ENCODE results near the gene MYCN. TPM values are rescaled to one million over a fixed set of nuclear protein-coding genes. Genes with fewer than 3 reads are reported as not detected.

The MYCN gene
- polyA plus RNA-seq, 3 donors, result not detected

- peaks cover 0 to 2% of the 10 kb centered on the region in 2 donors for H3K27me3 ChIP-seq (ENCODE audit: control insufficient read depth in 2 of 2, insufficient read depth in 2 of 2, low read length in 2 of 2)
- peaks cover 1 to 8% (median 2%) of the 10 kb centered on the region in 3 donors for H3K27me3 Mint-ChIP-seq (ENCODE audit: low read depth in 3 of 3)
- no peak overlapping the region for H3K4me3 ChIP-seq (replicated peaks in 1 of 3; ENCODE audit: low read depth in 2 of 3, low read length in 3 of 3)
- H3K27ac ChIP-seq (ENCODE audit: low read depth in 1 of 2, low read length in 2 of 2), result no peak overlapping the region
- H3K4me1 ChIP-seq (ENCODE audit: control insufficient read depth in 1 of 2, insufficient read depth in 2 of 2, low read length in 2 of 2), result no peaks in the 10 kb centered on the region
- no peaks in the 10 kb centered on the region for H3K9me3 ChIP-seq (replicated peaks in 1 of 2; ENCODE audit: control insufficient read depth in 1 of 2, insufficient read depth in 1 of 2, low read length in 2 of 2)
- TF ChIP-seq CTCF (IDR thresholded peaks at IDR 0.05), result no peak
- intact Hi-C loops (cut with micrococcal nuclease), result no loop called here
- no peaks in the 10 kb centered on the region for H3K4me1 Mint-ChIP-seq
- H2AFZ ChIP-seq (ENCODE audit: insufficient read depth, low read depth, low read length, poor library complexity, severe bottlenecking), result no peak overlapping the region
- peaks cover 0 to under 1% (median 0%) of the 10 kb centered on the region in 7 donors for H3K9me3 Mint-ChIP-seq
- no peak overlapping the region for H3K4me3 Mint-ChIP-seq
- WGBS (ENCODE audit: insufficient coverage), result 97% methylated on average over 14 of the region's 21 CpGs
- no peaks in the 10 kb centered on the region for H3K36me3 ChIP-seq (replicated peaks in 1 of 2; ENCODE audit: control insufficient read depth in 1 of 2, insufficient read depth in 2 of 2, low read length in 2 of 2)
- no peak overlapping the region for H3K27ac Mint-ChIP-seq
- no peak for DNase-seq
- H3K79me2 ChIP-seq (ENCODE audit: insufficient read depth, low read length), result no peaks in the 10 kb centered on the region
- no peaks in the 10 kb centered on the region for H4K20me1 ChIP-seq (ENCODE audit: insufficient read depth, low read length)
- H3K9ac ChIP-seq (ENCODE audit: insufficient read depth, low read length, poor library complexity, severe bottlenecking), result no peak overlapping the region
- H3K4me2 ChIP-seq (replicated peaks; ENCODE audit: extremely low read depth, low read length, poor library complexity, severe bottlenecking), result no peak overlapping the region
- H3K36me3 Mint-ChIP-seq, result no peaks in the 10 kb centered on the region
Measured at GRCh38 chr2:15932394-15933183, 7.8 kb upstream of the MYCN start.

GRCh38 chr2:15933184-15933845 is 7.0 kb upstream of the MYCN start:
- intact Hi-C loops (cut with micrococcal nuclease), result no loop called here
- Mint-ChIP-seq H3K27ac (no peak overlapping the region), H3K36me3 (no peaks in the 10 kb centered on the region), H3K4me1 (no peaks in the 10 kb centered on the region), H3K4me3 (no peak overlapping the region), H3K27me3 (ENCODE audit: low read depth in 3 of 3) (peaks cover 1 to 13% (median 3%) of the 10 kb centered on the region in 3 donors), H3K9me3 (peaks cover 0 to 2% (median 0%) of the 10 kb centered on the region in 7 donors)
- H3K79me2 ChIP-seq (ENCODE audit: insufficient read depth, low read length), result no peaks in the 10 kb centered on the region
- DNase-seq, result no peak
- no peak overlapping the region for H3K4me3 ChIP-seq (replicated peaks in 1 of 3; ENCODE audit: low read depth in 2 of 3, low read length in 3 of 3)
- 93% methylated on average over 6 of the region's 11 CpGs for WGBS (ENCODE audit: insufficient coverage)
- H3K4me2 ChIP-seq (replicated peaks; ENCODE audit: extremely low read depth, low read length, poor library complexity, severe bottlenecking), result no peak overlapping the region
- no peaks in the 10 kb centered on the region for H3K4me1 ChIP-seq (ENCODE audit: control insufficient read depth in 1 of 2, insufficient read depth in 2 of 2, low read length in 2 of 2)
- H3K27me3 ChIP-seq (ENCODE audit: control insufficient read depth in 2 of 2, insufficient read depth in 2 of 2, low read length in 2 of 2), result peaks cover 0 to 2% of the 10 kb centered on the region in 2 donors
- no peaks in the 10 kb centered on the region for H4K20me1 ChIP-seq (ENCODE audit: insufficient read depth, low read length)
- H3K36me3 ChIP-seq (replicated peaks in 1 of 2; ENCODE audit: control insufficient read depth in 1 of 2, insufficient read depth in 2 of 2, low read length in 2 of 2), result no peaks in the 10 kb centered on the region
- H2AFZ ChIP-seq (ENCODE audit: insufficient read depth, low read depth, low read length, poor library complexity, severe bottlenecking), result no peak overlapping the region
- no peaks in the 10 kb centered on the region for H3K9me3 ChIP-seq (replicated peaks in 1 of 2; ENCODE audit: control insufficient read depth in 1 of 2, insufficient read depth in 1 of 2, low read length in 2 of 2)
- no peak overlapping the region for H3K27ac ChIP-seq (ENCODE audit: low read depth in 1 of 2, low read length in 2 of 2)
- no peak for TF ChIP-seq CTCF (IDR thresholded peaks at IDR 0.05)
- no peak overlapping the region for H3K9ac ChIP-seq (ENCODE audit: insufficient read depth, low read length, poor library complexity, severe bottlenecking)

Measured in CD14-positive monocyte (primary cell).